Measurements from ENCODE around the gene SLC35B4.

SLC35B4 gene

DNA sequence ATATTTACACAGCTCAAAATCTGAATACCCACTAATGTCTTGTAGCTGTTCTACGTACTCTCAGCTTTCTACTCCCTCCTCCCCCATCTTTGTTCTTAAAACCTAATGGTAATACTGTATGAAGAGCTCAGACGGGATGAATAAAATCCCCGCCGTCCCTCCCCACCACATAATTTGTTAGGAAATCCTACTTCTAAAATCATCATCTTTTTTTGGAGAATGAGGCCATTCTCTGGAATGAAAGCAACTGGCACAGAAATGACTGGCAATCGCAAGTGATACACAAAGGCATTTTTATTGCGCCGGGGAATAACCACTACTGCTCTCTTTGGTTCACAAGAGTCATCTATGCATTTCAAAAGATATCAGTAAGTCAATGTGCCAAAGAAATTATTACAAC lies 27.3 kb downstream of the SLC35B4 start:
- no peak for DNase-seq

DNA sequence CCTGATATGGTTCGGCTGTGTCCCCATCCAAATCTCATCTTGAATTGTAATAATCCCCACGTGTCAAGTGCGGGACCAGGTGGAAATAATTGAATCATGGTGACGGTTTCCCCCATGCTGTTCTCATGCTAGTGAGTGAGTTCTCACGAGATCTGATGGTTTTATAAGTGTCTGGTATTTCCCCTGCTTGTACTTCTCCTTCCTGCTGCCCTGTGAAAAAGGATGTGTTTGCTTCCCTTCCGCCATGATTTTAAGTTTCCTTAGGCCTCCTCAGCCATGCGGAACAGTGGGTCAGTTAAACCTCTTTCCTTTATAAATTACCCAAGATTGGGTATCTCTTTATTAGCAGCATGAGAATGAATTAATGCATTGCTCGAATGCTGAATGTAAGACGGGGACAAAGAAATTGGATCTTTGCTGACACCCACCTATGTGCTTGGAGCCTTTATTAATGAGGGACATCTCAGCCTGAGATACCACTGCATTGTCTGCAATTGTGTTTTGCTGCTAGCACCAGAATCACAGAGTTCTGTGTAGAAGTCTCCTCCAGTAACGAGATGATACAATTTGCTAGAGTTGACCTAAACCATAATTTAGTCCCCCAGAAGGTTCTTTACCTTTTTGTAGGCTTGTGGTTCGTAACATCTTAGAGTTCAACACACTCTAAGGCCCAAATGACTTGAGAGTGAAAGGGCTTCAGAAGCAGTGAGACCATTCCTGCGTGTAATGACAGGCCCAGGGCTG lies 28.6 kb downstream of the SLC35B4 start:
- no peak for DNase-seq

DNA sequence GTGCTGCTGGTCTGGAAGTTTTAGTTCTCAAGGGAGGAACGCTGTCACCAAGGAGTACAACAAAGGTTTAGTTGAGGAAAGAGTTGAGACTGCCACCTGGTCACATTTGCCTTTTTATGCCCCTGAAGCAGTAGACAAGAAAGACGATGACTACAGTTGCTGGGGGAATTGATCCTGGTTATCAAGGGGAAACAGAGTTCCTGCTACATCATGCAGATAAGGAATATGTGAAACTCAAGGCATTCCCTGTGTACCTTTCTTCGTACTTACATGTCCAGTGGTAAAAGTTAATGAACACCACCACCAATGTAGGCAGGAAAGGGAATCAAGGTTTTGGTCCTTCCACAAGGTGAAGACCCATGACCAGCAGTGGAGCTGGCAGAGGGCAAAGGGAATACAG lies 31.8 kb downstream of the SLC35B4 start:
- DNase-seq = no peak

DNA sequence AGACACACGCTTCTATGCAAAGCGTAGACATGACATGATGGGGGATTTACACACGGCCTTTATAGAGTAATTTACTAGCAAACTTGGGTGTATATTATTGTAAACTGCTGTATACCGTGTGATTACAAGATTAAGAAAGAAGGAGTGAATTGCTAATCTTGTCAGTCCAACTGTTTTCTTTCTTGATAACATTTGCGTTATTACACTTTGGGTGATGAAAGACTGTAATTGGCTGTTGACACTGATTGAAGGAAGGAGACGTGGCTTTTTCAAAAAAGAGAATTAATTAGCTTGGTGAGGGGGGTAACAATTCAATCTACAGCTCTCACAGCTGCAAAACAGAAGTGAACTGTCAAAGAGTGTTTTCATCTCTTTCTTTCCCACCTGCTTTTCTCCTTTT lies 32.7 kb downstream of the SLC35B4 start:
- DNase-seq = no peak

DNA sequence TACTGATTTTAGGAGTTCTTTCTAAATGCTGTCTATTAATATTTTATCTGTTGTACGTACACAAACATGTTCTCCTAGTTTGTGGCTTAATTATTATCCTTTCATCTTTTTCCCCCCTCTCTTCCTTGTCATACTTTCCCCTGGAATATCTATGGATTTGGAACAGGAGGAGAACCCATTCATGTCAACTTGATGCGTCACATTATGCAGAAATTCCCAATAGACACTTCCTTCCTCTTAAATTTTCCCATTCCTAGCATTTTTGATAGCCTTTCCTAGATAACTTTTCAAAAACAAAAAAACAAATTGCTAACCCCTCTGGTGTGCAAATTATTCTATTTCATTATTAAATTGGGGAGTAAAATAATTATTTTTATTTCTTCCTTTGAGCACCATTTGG lies 36.2 kb downstream of the SLC35B4 start:
- no peak for DNase-seq

DNA sequence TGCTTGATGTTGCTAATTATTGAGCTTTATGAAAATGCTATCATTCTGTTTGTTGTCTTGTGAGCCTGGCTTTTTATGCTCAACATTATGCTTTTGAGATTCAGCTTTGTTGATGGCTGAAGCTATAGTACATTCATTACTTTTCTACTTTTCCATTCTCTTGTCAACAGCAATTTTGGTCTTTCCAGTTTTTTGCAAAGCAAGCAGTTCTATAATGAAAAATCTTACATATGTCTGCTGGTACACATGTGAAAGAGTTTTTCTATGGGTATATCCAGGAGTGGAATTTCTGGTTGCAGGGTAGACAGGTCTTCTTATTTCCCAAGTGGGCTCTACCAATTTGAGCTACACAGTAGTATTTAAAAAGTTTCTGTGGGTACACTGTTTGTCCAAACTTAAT lies 36.8 kb downstream of the SLC35B4 start:
- no peak for DNase-seq

DNA sequence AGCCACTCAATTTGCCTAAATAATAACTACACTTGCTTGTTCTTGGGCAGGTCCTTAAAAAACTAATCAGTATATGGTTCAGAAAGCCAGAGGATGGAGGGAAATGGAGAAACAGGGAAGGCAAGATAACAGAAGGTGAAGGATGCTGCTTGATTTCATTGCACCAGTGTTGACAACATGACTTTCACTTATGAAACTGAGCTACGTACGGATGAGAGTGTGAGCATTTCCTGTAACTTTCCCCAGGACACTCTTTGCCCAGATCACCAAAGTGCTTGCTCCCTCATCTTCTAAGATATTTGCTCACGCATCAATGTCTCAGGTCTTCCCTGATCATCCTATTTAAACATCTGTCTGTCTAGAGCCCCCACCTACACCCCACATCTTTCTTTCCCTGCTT lies 37.4 kb downstream of the SLC35B4 start:
- DNase-seq = no peak

DNA sequence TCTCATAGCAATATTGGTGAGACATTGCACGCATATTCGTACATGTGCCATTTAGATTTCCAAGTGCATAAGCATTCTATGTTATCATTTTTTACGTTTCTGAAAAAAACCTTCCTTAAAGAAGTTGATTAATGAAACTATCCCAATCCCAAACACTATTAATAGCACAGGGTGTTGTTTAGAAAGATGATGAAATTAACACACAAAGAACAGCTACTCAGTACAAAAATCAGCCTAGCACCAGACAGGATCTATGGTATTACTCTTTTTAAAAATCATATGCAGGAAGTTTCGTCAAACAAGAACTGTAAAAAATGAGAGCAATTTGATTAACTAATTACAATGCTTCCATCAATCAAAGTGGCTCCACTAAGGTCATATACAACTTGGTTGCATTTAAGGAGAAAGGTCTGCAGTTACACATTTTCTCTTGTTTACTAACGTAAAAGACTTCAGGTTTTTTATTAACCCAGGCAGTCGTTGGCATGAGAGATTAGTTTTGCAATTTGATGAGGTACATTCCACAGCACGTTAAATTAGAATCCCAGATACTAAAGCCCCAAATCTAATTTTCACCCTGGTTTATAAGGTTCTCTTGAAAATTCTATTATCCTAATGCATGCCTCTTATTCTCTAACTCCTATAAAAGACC lies 38.1 kb downstream of the SLC35B4 start:
- DNase-seq = no peak

DNA sequence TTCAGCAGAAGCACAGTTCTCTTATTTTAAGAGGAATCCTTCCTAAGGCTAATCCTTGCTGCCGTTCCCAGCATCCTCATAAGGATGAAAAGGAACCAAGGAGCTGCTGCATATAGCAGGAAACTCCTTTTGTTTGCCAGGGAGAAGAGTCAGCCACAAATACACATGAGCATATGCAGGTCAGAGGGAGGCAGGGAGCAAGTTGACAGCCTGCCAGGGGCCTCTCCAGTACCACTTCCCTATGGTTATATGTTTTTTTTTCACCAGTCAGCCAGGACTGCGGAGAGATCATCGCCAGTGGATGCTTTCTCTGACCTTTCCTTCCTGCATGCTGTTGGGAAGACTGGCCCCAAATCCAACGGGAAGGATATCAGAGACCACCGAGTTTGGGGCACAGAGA lies 39.8 kb downstream of the SLC35B4 start:
- DNase-seq = no peak

DNA sequence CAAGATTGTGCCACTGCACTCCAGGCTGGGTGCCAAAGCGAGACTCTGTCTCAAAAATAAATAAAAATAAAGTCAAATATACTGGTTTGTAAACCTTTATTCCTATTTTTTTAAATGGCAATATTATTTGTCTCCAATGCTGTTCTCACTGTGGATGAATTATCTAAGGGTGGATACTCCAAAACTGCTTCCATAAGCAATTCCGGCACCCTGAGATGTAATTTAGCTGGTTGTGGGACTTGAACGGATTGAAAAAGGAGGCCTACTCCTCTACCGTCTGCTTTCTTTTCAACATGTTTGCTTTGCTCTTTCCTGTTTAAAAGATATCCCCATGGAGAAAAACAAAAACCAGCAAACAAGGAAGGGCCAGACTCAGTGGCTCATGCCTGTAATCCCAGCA lies 54.4 kb downstream of the SLC35B4 start:
- no peak for DNase-seq

DNA sequence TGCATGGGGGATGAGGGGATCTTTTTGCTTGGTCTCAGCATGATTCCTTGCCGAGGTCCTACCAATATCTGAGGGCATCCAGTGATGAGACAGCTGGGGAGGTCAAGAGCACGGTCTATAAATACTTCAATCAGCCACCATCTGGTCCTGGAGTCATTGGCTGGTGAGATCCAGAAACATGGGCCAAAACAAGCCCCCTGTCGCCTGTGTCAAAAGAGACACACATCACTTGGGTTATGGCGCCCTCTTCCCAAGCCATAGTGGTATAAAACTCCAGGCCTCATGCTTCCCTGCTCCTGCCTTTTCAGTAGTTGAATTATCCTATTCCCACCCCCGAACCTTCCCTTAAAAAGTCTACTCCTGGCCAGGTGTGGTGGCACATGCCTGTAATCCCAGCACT lies 60.9 kb downstream of the SLC35B4 start:
- DNase-seq = no peak

DNA sequence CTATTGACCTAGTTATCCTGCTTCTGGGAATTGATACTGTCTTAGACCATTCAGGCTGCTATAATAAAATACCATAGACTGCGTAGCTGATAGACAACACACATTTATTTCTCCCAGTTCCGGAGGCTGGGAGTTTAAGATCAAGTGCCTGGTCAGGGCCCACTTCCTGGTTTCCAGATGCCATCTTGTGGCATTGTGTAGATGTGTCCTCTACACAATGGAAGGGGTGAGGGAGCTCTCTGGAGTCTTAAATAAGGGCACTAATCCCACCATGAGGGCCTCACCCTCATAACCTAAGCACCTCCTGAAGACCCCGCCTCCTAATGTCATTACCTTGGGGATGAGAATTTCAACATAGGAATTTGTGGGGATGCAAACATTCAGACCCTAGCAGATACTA lies 62.4 kb downstream of the SLC35B4 start:
- no peak for DNase-seq

DNA sequence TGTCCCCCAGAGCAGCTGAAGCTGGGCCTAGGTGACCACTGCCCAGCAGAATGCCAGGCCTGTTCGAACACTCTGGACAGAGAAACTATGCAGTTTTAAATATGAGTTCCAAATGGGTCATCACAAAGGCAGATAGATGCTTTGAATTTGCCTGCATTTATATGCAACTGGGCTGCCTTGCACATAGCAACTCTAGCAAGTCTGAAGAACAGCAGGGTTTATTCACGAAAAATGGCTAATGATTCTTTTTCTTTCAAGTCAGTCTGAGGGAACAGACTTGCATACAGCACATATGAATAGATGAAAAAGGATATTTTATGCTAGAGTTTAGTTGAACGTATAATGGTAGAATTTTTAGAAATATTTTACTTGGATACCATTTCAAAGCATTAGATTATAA lies 68.5 kb downstream of the SLC35B4 start:
- no peak for DNase-seq

DNA sequence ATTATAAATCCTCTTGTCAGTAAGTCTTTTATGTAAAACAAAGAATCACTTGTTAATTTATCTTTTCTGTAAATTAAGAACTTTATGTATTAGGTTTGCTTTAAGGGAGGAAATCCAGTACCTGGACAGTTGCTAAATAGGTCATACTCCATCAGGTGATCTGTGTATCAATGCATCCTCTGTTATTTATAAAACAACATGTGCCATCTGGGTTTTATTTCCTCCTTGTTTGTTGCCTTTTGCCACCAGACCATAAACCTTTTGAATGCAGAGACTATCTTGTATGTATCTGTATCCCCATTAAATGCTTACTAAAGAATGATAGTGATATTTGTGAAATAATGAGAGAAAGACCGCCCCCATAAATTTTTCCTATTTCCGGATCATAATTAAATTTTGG lies 70.0 kb downstream of the SLC35B4 start:
- no peak for DNase-seq

DNA sequence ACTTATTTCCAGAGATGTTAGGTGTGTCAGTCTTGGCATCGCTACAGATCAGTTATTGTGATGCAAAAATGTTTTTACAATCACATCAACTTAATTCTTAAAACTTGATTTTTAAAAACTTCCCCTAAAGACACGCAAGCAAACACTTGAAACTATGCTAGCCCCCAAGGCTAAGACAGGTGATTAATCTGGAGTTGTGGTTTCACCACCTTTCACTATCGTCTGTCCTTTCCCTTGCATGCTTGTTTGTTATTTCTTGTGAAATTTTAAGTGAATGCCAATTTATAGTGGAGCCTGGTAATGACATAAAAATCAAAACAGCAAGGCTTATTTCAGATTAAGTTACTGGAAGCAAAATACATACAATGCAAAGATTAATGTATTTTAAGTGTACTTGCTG lies 70.4 kb downstream of the SLC35B4 start:
- no peak for DNase-seq

DNA sequence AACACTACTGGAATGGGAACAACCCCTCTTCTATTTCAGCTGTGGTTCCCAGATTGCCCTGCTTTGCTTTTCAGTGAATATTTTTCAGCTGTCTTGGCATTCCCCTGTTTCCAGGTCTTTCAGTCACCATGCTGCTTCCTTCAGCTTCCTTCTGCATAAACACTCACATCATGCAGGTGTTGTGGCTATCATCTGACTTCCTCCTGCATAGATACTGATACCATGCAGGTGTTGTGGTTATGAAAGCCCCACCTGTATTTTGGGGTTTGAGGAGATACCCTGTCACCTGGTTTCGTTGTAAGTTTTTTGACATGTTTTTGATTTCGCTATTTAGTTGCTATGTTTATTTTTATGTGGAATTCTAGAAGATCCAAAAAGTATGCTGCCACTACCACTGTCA lies 71.5 kb downstream of the SLC35B4 start:
- no peak for DNase-seq
